Measurements from ENCODE around the gene XAF1. TPM values are rescaled to one million over a fixed set of nuclear protein-coding genes. Genes with fewer than 3 reads are reported as not detected.

XAF1 gene
- total and polyA plus RNA-seq, 9 of the 15 experiments (the other 6 are each of a cell fraction or from before 2014, with no cell fraction given), result 0.07 to 0.22 (median 0.11) TPM; not detected in 4

GRCh38 chr17:6775871-6776405 lies 20.1 kb downstream of the XAF1 start, which contains the start of gene FBXO39 (continued):
- no peak for TF ChIP-seq ZNF740 (CRISPR knock-in tag; IDR thresholded peaks at IDR 0.05)
- TF ChIP-seq ZNF740 (tag; IDR thresholded peaks at IDR 0.05), result no peak
- TF ChIP-seq CBFA2T2 (conservative IDR thresholded peaks at IDR 0.05), result no peak
- TF ChIP-seq TCF7L2 (IDR thresholded peaks at IDR 0.05; ENCODE audit: low read depth, low read length), result no peak
- no peak for TF ChIP-seq SREBF1 (IDR thresholded peaks at IDR 0.05; ENCODE audit: borderline replicate concordance, low read depth, low read length)
- TF ChIP-seq CBX2 (IDR thresholded peaks at IDR 0.05; ENCODE audit: insufficient read depth, low read length, poor library complexity, severe bottlenecking), result no peak
- TF ChIP-seq, protein P1, sequence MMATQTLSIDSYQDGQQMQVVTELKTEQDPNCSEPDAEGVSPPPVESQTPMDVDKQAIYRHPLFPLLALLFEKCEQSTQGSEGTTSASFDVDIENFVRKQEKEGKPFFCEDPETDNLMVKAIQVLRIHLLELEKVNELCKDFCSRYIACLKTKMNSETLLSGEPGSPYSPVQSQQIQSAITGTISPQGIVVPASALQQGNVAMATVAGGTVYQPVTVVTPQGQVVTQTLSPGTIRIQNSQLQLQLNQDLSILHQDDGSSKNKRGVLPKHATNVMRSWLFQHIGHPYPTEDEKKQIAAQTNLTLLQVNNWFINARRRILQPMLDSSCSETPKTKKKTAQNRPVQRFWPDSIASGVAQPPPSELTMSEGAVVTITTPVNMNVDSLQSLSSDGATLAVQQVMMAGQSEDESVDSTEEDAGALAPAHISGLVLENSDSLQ (IDR thresholded peaks at IDR 0.05), result no peak
- no peak for TF ChIP-seq FOXK1 (CRISPR knock-in tag; IDR thresholded peaks at IDR 0.05; ENCODE audit: borderline replicate concordance)
- TF ChIP-seq ZNF212 (CRISPR knock-in tag; IDR thresholded peaks at IDR 0.05), result no peak
- TF ChIP-seq CBX5 (IDR thresholded peaks at IDR 0.05; ENCODE audit: borderline replicate concordance, low read depth), result no peak
- no peak for TF ChIP-seq NFATC3 (IDR thresholded peaks at IDR 0.05)

All from K562 (cell line).